SKM-1 (cell line): ENCODE measurements around the gene CLTB.

Source experiments
- DNase-seq: peaks from one replicate; lab custom pipeline; 2025; ENCODE audit not compliant: unreplicated experiment; lab: John Stamatoyannopoulos, UW

The CLTB gene

GRCh38 chr5:176355400-176356178 is 60.8 kb downstream of the CLTB start:
- no peak for DNase-seq

GRCh38 chr5:176353533-176353932 is 62.8 kb downstream of the CLTB start:
- no peak for DNase-seq

- no peak for DNase-seq
Observed at GRCh38 chr5:176352116-176352878, 64.0 kb downstream of the CLTB start.

- DNase-seq: no peak
Observed at GRCh38 chr5:176350416-176350815, 65.9 kb downstream of the CLTB start.

GRCh38 chr5:176342766-176343458 is 73.4 kb downstream of the CLTB start:
- no peak for DNase-seq
